GM18508 (cell line): ENCODE data around the gene ACTN2.

ENCODE experiments used
- ATAC-seq: cut with Tn5 transposase; IDR thresholded peaks from one replicate; pipeline ENCODE4 v1.9.1; 2021; ENCODE audit warnings: moderate number of reproducible peaks; ENCODE audit not compliant: insufficient read depth, unreplicated experiment

The ACTN2 gene

DNA sequence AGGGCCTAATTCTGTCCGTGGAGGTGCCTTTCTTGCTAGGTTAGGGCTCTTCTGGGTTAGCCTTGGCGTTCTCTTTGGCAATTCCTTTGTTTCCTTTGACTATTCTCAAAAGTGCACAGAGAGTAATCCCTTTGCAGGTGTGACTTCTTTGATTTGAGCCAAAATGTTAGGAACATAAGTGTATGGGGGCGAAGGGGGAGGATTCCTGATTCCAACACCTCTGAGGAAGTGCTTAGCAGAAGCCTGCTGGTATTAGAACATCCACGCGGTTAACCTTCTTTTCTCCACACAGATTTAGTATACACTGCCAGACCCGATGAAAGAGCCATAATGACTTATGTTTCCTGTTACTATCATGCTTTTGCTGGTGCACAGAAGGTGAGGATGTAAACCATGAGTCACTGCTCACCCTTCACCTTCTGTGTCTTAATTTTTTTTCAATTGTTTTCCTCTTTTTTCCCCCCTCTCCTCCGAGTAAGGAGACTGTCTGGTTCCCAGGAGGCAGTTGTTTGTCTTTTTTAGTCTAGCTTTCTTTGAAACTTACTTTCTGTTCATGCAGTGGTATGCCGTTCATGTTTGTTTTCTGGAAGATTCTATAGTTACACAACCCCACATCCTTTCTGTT, 48.0 kb downstream of the ACTN2 start:
- no peak for ATAC-seq

DNA sequence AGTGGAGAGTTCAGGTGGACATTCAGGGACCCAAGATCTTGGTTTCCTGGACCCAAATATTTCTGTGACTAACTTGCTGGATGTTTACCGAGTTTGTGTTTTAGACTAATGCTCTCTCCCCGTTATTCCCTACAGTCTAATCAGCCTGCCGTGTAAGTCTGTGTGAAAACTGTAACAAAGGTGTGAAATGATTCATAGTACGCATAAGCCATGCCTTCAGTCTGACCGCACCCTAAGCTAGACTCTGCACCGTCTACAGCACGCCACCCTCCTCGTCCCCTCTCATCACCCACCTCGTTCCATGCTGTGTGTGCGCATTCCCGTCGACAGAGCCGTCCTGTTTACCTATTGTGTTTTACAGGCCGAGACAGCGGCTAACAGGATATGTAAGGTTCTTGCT, 50.5 kb downstream of the ACTN2 start:
- no peak for ATAC-seq

DNA sequence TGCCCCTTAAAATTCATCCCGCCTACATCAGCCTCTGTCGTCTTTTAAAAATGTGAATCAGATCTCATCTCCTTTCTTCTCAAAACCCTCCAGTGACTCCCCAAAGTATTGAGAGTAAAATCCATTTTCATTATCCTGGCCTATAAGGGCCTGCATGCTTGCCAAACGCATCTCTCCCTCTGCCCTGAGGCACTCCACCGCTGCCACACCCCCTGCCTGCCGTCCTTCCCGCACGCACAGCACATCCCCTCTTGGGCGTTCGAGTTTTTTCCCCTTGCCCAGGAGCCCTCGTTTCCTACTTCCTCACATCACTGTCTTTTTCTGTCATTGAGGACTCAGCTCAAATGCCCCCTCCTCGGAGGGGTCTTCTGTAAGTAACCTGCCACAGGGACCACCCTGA, 55.5 kb downstream of the ACTN2 start:
- ATAC-seq, result no peak

DNA sequence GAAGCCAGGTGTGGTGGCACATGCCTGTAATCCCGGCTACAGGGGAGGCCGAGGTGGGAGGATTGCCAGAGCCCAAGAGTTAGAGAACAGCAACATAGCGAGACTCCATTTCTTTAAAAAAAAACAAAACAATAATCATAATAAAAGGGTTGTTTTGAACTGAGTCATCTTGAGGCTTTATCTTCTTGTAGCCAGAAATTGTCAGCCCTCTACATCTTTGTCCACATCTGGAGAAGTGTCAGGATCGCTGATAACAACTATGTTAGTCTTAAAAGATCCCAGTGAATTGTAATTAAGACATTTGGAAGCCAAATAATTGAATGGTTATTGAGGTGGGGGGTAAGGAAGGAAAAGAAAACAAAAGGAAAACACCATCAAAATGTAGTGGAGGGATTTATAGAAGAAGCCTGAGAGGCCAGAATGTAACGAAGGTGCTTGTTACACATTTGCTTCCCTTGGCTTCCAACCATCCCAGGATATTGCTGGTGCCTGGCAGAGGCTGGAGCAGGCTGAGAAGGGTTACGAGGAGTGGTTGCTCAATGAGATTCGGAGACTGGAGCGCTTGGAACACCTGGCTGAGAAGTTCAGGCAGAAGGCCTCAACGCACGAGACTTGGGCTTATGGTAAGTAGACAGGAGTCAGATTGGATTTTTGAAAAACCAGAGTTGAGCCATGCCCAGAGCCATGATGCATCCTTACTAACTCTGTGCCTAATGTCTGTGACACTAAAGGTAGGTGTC, 56.3 kb downstream of the ACTN2 start:
- ATAC-seq, result no peak

DNA sequence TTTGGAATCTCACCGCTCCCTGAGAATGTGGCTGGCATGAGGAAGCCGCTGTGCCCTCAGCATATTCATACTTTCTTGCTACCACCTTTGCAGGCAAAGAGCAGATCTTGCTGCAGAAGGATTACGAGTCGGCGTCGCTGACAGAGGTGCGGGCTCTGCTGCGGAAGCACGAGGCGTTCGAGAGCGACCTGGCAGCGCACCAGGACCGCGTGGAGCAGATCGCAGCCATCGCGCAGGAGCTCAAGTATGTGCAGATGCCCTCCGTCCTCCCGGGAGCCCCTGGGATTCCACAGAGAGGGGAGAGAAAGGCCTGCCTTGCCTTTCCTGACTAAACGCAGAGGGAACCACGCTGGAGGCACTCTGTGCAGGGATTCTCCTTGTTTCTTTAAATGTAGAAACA, 58.2 kb downstream of the ACTN2 start:
- no peak for ATAC-seq

DNA sequence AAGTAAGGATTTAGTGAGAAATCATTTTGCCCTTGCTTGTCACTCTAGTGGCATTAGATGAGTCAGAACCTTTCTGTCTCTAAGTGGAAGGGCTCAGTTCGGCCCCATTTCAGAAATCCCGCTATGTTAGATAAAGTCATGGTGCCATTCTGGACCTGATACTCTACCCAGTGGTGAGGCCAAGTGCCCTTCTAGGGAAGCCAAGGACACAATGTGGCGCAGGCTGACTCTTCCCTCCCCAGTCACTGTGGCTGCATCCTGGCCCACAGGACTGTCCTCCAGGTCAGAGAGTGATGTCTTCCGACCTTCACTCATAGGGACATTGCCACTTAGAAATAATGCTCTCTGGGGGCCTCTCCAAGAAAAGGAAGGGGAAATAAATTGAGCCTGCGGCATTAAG, 60.5 kb downstream of the ACTN2 start:
- no peak for ATAC-seq

GRCh38 chr1:236747311-236747985, 61.1 kb downstream of the ACTN2 start:
- ATAC-seq, result no peak

DNA sequence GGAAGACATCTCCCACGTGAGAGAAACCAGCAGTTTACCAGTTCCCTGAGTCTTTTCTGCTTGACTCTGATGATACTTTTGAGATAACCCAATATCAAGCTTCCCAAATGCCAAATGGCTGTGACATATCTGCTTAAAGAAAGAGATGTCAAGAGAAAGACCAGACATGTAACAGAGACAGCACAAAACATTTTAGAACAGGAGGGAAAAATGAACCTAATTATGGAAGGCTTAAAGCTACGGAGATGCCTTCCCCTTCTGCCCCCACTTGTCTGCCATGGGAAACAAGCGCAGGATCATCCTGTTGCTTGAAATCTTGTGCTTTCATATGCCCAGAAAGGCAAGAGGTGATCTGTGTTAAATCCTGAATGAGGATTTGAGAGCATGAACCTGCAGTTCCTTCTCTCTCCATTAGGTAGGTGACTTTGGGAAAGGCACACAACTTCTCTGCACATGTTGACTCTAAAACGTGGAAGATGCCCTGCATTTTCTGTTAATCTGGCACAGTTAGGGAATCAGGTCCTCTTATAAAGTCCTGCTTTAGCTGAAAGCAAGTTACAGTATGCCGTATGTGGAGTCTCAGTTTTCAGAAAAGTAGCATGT, 62.1 kb downstream of the ACTN2 start:
- no peak for ATAC-seq

- ATAC-seq, result no peak
Observed at GRCh38 chr1:236750928-236751327, 64.6 kb downstream of the ACTN2 start.

GRCh38 chr1:236751385-236751784, 65.1 kb downstream of the ACTN2 start:
- ATAC-seq, result no peak

GRCh38 chr1:236751935-236752334, 65.6 kb downstream of the ACTN2 start:
- no peak for ATAC-seq

GRCh38 chr1:236753516-236753915, 67.2 kb downstream of the ACTN2 start:
- ATAC-seq, result no peak

DNA sequence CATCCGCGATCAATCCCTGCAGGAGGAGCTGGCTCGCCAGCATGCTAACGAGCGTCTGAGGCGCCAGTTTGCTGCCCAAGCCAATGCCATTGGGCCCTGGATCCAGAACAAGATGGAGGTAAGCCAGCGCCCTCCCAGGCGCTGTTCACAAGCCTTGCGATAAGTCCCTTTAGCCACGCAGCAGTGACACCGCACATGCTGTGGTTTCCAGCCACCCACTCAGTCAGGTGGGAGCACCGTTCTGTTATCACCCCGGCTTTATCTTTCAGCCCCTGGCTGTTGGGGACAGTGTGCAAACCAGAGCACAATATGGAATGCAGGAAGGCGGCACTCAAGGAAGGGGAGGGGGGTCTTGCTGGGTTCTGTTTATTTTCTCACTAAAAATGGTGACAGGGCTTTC, 67.7 kb downstream of the ACTN2 start:
- no peak for ATAC-seq

GRCh38 chr1:236754525-236755210, 68.4 kb downstream of the ACTN2 start:
- no peak for ATAC-seq

DNA sequence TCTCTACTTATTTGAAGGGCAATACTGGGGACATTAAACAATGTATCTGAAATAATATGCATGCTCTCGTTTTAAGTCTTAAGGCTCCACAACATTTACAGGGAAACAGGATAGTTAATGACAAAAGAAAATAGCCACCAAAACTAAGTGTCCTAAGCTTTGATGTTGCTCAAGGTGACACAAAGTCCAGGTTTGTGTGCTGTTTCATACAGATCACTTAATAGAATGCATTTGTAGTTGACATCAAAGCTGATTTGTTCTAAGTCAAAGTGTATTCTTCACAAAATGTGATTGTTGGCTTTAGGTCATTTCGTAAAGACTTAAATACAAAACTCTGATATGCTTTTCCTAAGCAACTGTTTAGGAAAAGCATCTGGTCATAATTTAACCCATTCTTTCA, 71.3 kb downstream of the ACTN2 start:
- no peak for ATAC-seq

DNA sequence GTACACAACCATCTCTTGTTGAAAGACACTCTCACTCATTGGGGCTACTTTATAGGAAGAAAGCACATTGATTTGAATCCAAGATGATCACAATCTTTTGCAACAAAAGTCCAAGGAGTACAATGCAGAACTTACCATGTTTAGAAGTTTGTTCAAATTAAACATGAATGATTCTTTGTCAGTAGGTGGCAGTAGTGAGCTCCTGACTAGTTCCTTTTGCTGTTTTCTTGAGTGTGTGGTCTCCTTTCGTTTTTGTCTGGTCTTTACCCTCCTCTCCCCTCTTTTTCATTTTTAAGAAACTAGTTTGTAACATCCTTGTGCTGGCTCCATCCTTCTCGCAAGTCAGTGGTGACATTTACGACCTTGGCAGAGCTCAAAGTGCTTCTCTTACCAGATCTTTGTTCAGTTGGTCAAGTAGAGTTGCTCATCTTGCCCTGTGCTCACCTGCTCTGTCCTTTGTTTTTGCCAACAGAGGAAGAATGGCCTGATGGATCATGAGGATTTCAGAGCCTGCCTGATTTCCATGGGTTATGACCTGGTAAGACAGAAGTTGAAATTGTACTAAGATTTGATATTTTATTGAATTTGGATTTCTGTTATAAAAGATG, 73.1 kb downstream of the ACTN2 start:
- no peak for ATAC-seq

DNA sequence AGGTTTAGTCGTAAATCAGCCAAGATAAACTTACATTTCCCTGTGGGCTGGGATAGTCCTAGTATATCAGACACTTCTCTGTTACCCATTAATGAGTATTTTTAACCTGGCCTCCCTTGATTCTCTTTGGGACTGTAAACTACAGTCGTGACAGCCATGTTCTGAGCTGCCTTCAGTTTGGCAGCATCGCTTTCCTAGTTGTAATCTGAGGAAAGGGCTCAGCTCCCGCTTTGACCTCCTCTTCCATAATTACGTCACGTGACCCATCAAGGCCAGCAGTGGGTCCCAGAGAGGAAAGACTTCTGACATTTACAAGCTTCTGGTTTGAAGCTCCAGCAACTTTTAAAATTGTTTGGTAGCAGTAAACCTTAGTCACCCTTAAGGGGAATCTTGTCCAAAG, 74.2 kb downstream of the ACTN2 start:
- no peak for ATAC-seq

DNA sequence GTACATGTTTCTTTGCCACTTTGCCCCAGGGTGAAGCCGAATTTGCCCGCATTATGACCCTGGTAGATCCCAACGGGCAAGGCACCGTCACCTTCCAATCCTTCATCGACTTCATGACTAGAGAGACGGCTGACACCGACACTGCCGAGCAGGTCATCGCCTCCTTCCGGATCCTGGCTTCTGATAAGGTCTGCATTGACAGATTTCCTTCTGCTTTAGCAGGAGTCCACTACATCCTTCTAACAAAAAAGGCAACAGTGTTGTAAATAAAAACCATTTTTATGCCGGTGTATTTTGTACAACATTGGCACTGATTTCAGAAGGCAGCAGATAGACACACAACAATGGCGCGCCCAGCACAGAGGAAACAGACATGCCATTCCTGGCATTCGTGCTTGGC, 74.7 kb downstream of the ACTN2 start:
- ATAC-seq, result no peak

- no peak for ATAC-seq
Observed at GRCh38 chr1:236761397-236762132, 75.3 kb downstream of the ACTN2 start.

DNA sequence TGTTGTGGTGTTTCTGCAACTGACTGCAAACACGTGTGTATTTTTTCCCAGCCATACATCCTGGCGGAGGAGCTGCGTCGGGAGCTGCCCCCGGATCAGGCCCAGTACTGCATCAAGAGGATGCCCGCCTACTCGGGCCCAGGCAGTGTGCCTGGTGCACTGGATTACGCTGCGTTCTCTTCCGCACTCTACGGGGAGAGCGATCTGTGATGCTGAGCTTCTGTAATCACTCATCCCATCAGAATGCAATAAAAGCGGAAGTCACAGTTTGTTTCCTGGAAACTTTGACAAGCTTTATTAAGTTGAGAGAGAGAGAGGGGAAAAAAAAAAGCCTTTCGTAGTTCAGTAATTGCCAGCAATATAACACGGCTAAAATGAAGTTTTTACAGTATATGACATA, 76.1 kb downstream of the ACTN2 start:
- ATAC-seq, result no peak
